PC-3 (cell line): ENCODE data around the gene ZEB1. TPM values are rescaled to one million over a fixed set of nuclear protein-coding genes. Genes with fewer than 3 reads are reported as not detected.

Experiments used
- ATAC-seq: fragments of 200-7000 bp; cut with Tn5 transposase; 2 replicates; pipeline ENCODE4 v1.9.1; 2020; ENCODE audit warnings: mild to moderate bottlenecking, moderate library complexity
- BruUV-seq: library from RNA; stranded (reverse); fragments of 400-500 nt; replicated peaks from 2 replicates; lab custom pipeline; 2021; lab: Mats Ljungman, UMichigan
- CTCF ChIA-PET: fragments of 300-600 bp; sonication (Branson Sonifier 250); formaldehyde crosslinking; loops from one replicate; lab custom pipeline; 2022; ENCODE audit warnings: antibody characterized with exemption; lab: Charles Lee
- POLR2A ChIA-PET: fragments of 300-600 bp; sonication (Branson Sonifier 250); formaldehyde crosslinking; loops from one replicate; lab custom pipeline; 2022; ENCODE audit warnings: antibody characterized with exemption; ENCODE audit not compliant: unreplicated experiment; lab: Charles Lee
- DNase-seq: peaks from one replicate; pipeline ENCODE4 v3.0.0-alpha.2; 2015
- H2AFZ ChIP-seq: fragments of 300-600 bp; sonication (generic); 2 replicates; pipeline ENCODE4 v1.6.0; 2016; ENCODE audit warnings: antibody characterized with exemption, low read length
- H3F3A ChIP-seq: fragments of 300-600 bp; sonication (generic); one replicate; pipeline ENCODE4 v1.6.0; 2017; ENCODE audit warnings: antibody characterized with exemption, low read length, control low read depth, mild to moderate bottlenecking; ENCODE audit not compliant: unreplicated experiment
- H3K27ac ChIP-seq: fragments of 300-600 bp; sonication (generic); 2 replicates; pipeline ENCODE4 v1.5.1; 2016; ENCODE audit warnings: mild to moderate bottlenecking, low read length
- H3K27me3 ChIP-seq: fragments of 300-600 bp; sonication (generic); 2 replicates; pipeline ENCODE4 v1.6.1; 2016; ENCODE audit warnings: low read length, mixed read lengths
- H3K36me3 ChIP-seq: fragments of 300-600 bp; sonication (generic); 2 replicates; pipeline ENCODE4 v1.6.1; 2016; ENCODE audit warnings: low read depth, mixed run types, low read length, mixed read lengths
- H3K4me1 ChIP-seq: fragments of 300-600 bp; sonication (generic); 2 replicates; pipeline ENCODE4 v1.5.1; 2016; ENCODE audit warnings: low read length; ENCODE audit not compliant: insufficient read depth
- H3K4me2 ChIP-seq: fragments of 300-600 bp; sonication (generic); 2 replicates; pipeline ENCODE4 v1.6.0; 2016; ENCODE audit warnings: low read length
- H3K4me3 ChIP-seq: fragments of 300-600 bp; sonication (generic); 2 replicates; pipeline ENCODE4 v1.5.1; 2016; ENCODE audit warnings: mild to moderate bottlenecking, low read length, mixed read lengths
- H3K79me2 ChIP-seq: fragments of 300-600 bp; sonication (generic); 2 replicates; pipeline ENCODE4 v1.6.1; 2017; ENCODE audit warnings: low read length, mixed read lengths
- H3K9ac ChIP-seq: fragments of 300-600 bp; sonication (generic); 2 replicates; pipeline ENCODE4 v1.6.0; 2016; ENCODE audit warnings: mild to moderate bottlenecking, low read length
- H3K9me2 ChIP-seq: fragments of 300-600 bp; sonication (generic); replicated peaks from 2 replicates; pipeline ENCODE4 v1.6.1; 2016; ENCODE audit warnings: mixed run types, low read length, mixed read lengths
- H3K9me3 ChIP-seq: fragments of 300-600 bp; sonication (generic); 2 replicates; pipeline ENCODE4 v1.6.1; 2016; ENCODE audit warnings: low read length, mixed read lengths
- H4K20me1 ChIP-seq: fragments of 300-600 bp; sonication (generic); 2 replicates; pipeline ENCODE4 v1.6.1; 2016; ENCODE audit warnings: low read length, mixed read lengths
- CTCF ChIP-seq: fragments of 300-600 bp; sonication (generic); conservative IDR thresholded peaks from 2 replicates; pipeline ENCODE4 v1.5.1; 2017; ENCODE audit warnings: antibody characterized with exemption, low read depth, mild to moderate bottlenecking, low read length
- EZH2 ChIP-seq: fragments of 300-600 bp; sonication (generic); IDR thresholded peaks from one replicate; pipeline ENCODE4 v1.6.1; 2017; ENCODE audit warnings: antibody characterized with exemption, mild to moderate bottlenecking, low read length; ENCODE audit not compliant: unreplicated experiment
- EZH2phosphoT487 ChIP-seq: fragments of 300-600 bp; sonication (generic); IDR thresholded peaks from 2 replicates; pipeline ENCODE4 v1.6.1; 2018; ENCODE audit warnings: mild to moderate bottlenecking, antibody characterized with exemption, low read length, borderline replicate concordance
- intact Hi-C: fragments of 100-400 bp; cut with micrococcal nuclease; formaldehyde crosslinking; loops from 2 replicates; pipeline ENCODE4 v1.9.0; 2023
- total RNA-seq: library from RNA; depleted of rRNA; stranded (reverse); fragments of >200 nt; gene quantifications from 2 replicates; pipeline ENCODE4 v1.2.3, GENCODE V29; 2014

Gene ZEB1
- total RNA-seq, 1 experiment from 2014 or later = 3.9 TPM

- H3K27ac ChIP-seq = no peak overlapping the region
- no peak overlapping the region for H3K4me3 ChIP-seq
- CTCF ChIA-PET = no interaction called here
- DNase-seq (no peak), ATAC-seq (no peak)
- H3K9ac ChIP-seq = no peak overlapping the region
- no peaks in the 10 kb centered on the region for H3F3A ChIP-seq
- H4K20me1 ChIP-seq = no peaks in the 10 kb centered on the region
- POLR2A ChIA-PET = no interaction called here
- intact Hi-C loops = no loop called here
- H2AFZ ChIP-seq = no peak overlapping the region
- BruUV-seq = TSS peak; percentile 48
- no peaks in the 10 kb centered on the region for H3K9me2 ChIP-seq
- no peak overlapping the region for H3K4me2 ChIP-seq
- no peaks in the 10 kb centered on the region for H3K27me3 ChIP-seq
- TF ChIP-seq EZH2phosphoT487 (no peak), EZH2 (no peak), CTCF (no peak)
- no peaks in the 10 kb centered on the region for H3K36me3 ChIP-seq
- no peaks in the 10 kb centered on the region for H3K9me3 ChIP-seq
- H3K4me1 ChIP-seq = 0 out of 2 replicates have a peak, but pooled peaks cover under 1% of the 10 kb centered on the region
- H3K79me2 ChIP-seq = no peaks in the 10 kb centered on the region
These were observed 202.2 kb downstream of the ZEB1 start for GRCh38 chr10:31520986-31521831.

GRCh38 chr10:31522820-31523219 is 203.8 kb downstream of the ZEB1 start:
- H3K27ac ChIP-seq = no peak overlapping the region
- ATAC-seq (no peak), DNase-seq (no peak)
- H3K4me1 ChIP-seq = no peaks in the 10 kb centered on the region
- no peak overlapping the region for H2AFZ ChIP-seq
- intact Hi-C loops = no loop called here
- CTCF ChIA-PET = no interaction called here
- no peaks in the 10 kb centered on the region for H3K36me3 ChIP-seq
- H3F3A ChIP-seq = no peaks in the 10 kb centered on the region
- H3K9me2 ChIP-seq = no peaks in the 10 kb centered on the region
- H3K4me3 ChIP-seq = no peak overlapping the region
- no peaks in the 10 kb centered on the region for H4K20me1 ChIP-seq
- H3K9me3 ChIP-seq = no peaks in the 10 kb centered on the region
- no peaks in the 10 kb centered on the region for H3K27me3 ChIP-seq
- H3K4me2 ChIP-seq = no peak overlapping the region
- H3K79me2 ChIP-seq = no peaks in the 10 kb centered on the region
- BruUV-seq = no TSS peak
- TF ChIP-seq CTCF = no peak
- POLR2A ChIA-PET = no interaction called here
- no peak overlapping the region for H3K9ac ChIP-seq

GRCh38 chr10:31524460-31524859 is 205.4 kb downstream of the ZEB1 start:
- no peaks in the 10 kb centered on the region for H3K9me2 ChIP-seq
- H3F3A ChIP-seq = no peaks in the 10 kb centered on the region
- H3K4me3 ChIP-seq = no peak overlapping the region
- H3K9me3 ChIP-seq = no peaks in the 10 kb centered on the region
- no peaks in the 10 kb centered on the region for H3K27me3 ChIP-seq
- DNase-seq (no peak), ATAC-seq (no peak)
- POLR2A ChIA-PET = no interaction called here
- H3K79me2 ChIP-seq = no peaks in the 10 kb centered on the region
- H3K4me2 ChIP-seq = no peak overlapping the region
- BruUV-seq = no TSS peak
- TF ChIP-seq CTCF (no peak), EZH2phosphoT487 (no peak), EZH2 (no peak)
- no peak overlapping the region for H2AFZ ChIP-seq
- H3K4me1 ChIP-seq = no peaks in the 10 kb centered on the region
- intact Hi-C loops = no loop called here
- CTCF ChIA-PET = no interaction called here
- H4K20me1 ChIP-seq = no peaks in the 10 kb centered on the region
- no peaks in the 10 kb centered on the region for H3K36me3 ChIP-seq
- no peak overlapping the region for H3K9ac ChIP-seq
- no peak overlapping the region for H3K27ac ChIP-seq
